IMR-90 (cell line): ENCODE measurements around the gene NACC2. TPM values are rescaled to one million over a fixed set of nuclear protein-coding genes. Genes with fewer than 3 reads are reported as not detected.

Source experiments
- ATAC-seq: fragments of 200-7000 bp; cut with Tn5 transposase; 2 replicates; pipeline ENCODE4 v1.9.1; 2020; ENCODE audit warnings: low read depth, mild to moderate bottlenecking, moderate library complexity
- BruUV-seq: library from RNA; stranded (reverse); fragments of 400-500 nt; replicated peaks from 2 replicates; lab custom pipeline; 2021; lab: Mats Ljungman, UMichigan
- CTCF ChIA-PET: fragments of 300-600 bp; formaldehyde crosslinking; extraction: SDS; loops from one replicate; lab custom pipeline; 2021; ENCODE audit warnings: antibody characterized with exemption; lab: Yijun Ruan, JAX
- POLR2A ChIA-PET: fragments of 300-600 bp; sonication (Branson Sonifier 250); formaldehyde crosslinking; loops from one replicate; lab custom pipeline; 2022; ENCODE audit warnings: antibody characterized with exemption; ENCODE audit not compliant: unreplicated experiment; lab: Charles Lee
- DNase-seq: peaks from one replicate; pipeline ENCODE4 v3.0.0; 2013
- H2AFZ ChIP-seq: replicated peaks from 2 replicates; pipeline ENCODE3; 2013; ENCODE audit warnings: low read length, mild to moderate bottlenecking; ENCODE audit not compliant: poor library complexity
- H2AK5ac ChIP-seq: 2 replicates; pipeline ENCODE4 v1.6.1; 2013; ENCODE audit warnings: low read depth, low read length, inconsistent platforms
- H2AK9ac ChIP-seq: replicated peaks from 2 replicates; pipeline ENCODE3; 2013; ENCODE audit warnings: mild to moderate bottlenecking, low read depth, low read length, moderate library complexity; ENCODE audit not compliant: poor library complexity
- H2BK120ac ChIP-seq: 2 replicates; pipeline ENCODE4 v1.6.1; 2013; ENCODE audit warnings: low read depth, low read length, inconsistent platforms
- H2BK15ac ChIP-seq: 3 replicates; pipeline ENCODE4 v1.6.1; 2013; ENCODE audit warnings: low read depth, low read length, inconsistent platforms
- H2BK20ac ChIP-seq: 2 replicates; pipeline ENCODE4 v1.6.1; 2013; ENCODE audit warnings: low read depth, mild to moderate bottlenecking, inconsistent platforms, low read length, moderate library complexity
- H2BK5ac ChIP-seq: 2 replicates; pipeline ENCODE4 v1.6.1; 2013; ENCODE audit warnings: mild to moderate bottlenecking, low read depth, low read length, inconsistent platforms; ENCODE audit not compliant: poor library complexity, severe bottlenecking
- H3K14ac ChIP-seq: replicated peaks from 2 replicates; pipeline ENCODE4 v1.6.1; 2013; ENCODE audit warnings: low read depth, low read length, inconsistent platforms
- H3K18ac ChIP-seq: 2 replicates; pipeline ENCODE4 v1.6.1; 2013; ENCODE audit warnings: low read depth, low read length, control low read depth
- H3K23ac ChIP-seq: 2 replicates; pipeline ENCODE4 v1.6.1; 2013; ENCODE audit warnings: low read depth, low read length, inconsistent platforms
- H3K27ac ChIP-seq: 2 replicates; pipeline ENCODE4 v1.5.1; 2013; ENCODE audit warnings: mild to moderate bottlenecking, control low read depth, low read length; ENCODE audit not compliant: insufficient read depth
- H3K27me3 ChIP-seq: 2 replicates; pipeline ENCODE4 v1.6.1; 2013; ENCODE audit warnings: low read length; ENCODE audit not compliant: control insufficient read depth, insufficient read depth
- H3K36me3 ChIP-seq: 2 replicates; pipeline ENCODE4 v1.6.1; 2013; ENCODE audit warnings: low read length, mixed read lengths; ENCODE audit not compliant: control insufficient read depth, insufficient read depth
- H3K4ac ChIP-seq: 2 replicates; pipeline ENCODE4 v1.6.1; 2013; ENCODE audit warnings: low read depth, low read length, inconsistent platforms
- H3K4me1 ChIP-seq: 2 replicates; pipeline ENCODE4 v1.6.1; 2013; ENCODE audit warnings: low read length, mixed read lengths; ENCODE audit not compliant: control insufficient read depth, insufficient read depth
- H3K4me2 ChIP-seq: 2 replicates; pipeline ENCODE4 v1.6.1; 2013; ENCODE audit warnings: low read depth, mild to moderate bottlenecking, control low read depth, low read length, moderate library complexity
- H3K4me3 ChIP-seq: 2 replicates; pipeline ENCODE4 v1.5.1; 2013; ENCODE audit warnings: low read depth, mild to moderate bottlenecking, control low read depth, low read length, moderate library complexity; ENCODE audit not compliant: insufficient read depth
- H3K56ac ChIP-seq: 2 replicates; pipeline ENCODE4 v1.6.1; 2013; ENCODE audit warnings: low read length, inconsistent platforms; ENCODE audit not compliant: insufficient read depth; ENCODE audit errors: extremely low read depth
- H3K79me1 ChIP-seq, 2 experiments: 2 replicates each; pipeline ENCODE4 v1.6.1; 2013; ENCODE audit warnings: low read length in 2 of 2, inconsistent platforms in 1 of 2, low read depth in 1 of 2
- H3K9ac ChIP-seq: 2 replicates; pipeline ENCODE4 v1.6.1; 2013; ENCODE audit warnings: low read depth, low read length, control low read depth
- H3K9me1 ChIP-seq: 2 replicates; pipeline ENCODE4 v1.6.1; 2013; ENCODE audit warnings: low read length, inconsistent platforms; ENCODE audit not compliant: insufficient read depth
- H3K9me3 ChIP-seq: 2 replicates; pipeline ENCODE4 v1.6.1; 2013; ENCODE audit warnings: low read length; ENCODE audit not compliant: control insufficient read depth, insufficient read depth
- H4K20me1 ChIP-seq: 2 replicates; pipeline ENCODE4 v1.6.1; 2013; ENCODE audit warnings: low read length, inconsistent platforms; ENCODE audit not compliant: insufficient read depth
- H4K5ac ChIP-seq: 2 replicates; pipeline ENCODE4 v1.6.1; 2013; ENCODE audit warnings: mild to moderate bottlenecking, low read depth, low read length, control low read depth
- H4K8ac ChIP-seq, 2 experiments: 2 replicates each; pipeline ENCODE4 v1.6.1; 2013; ENCODE audit warnings: low read depth in 2 of 2, low read length in 2 of 2, control low read depth in 1 of 2, inconsistent platforms in 1 of 2
- H4K91ac ChIP-seq: 2 replicates; pipeline ENCODE4 v1.6.1; 2013; ENCODE audit warnings: low read depth, low read length, inconsistent platforms; ENCODE audit not compliant: insufficient read depth
- BHLHE40 ChIP-seq: fragments of 150-350 bp; IDR thresholded peaks from 2 replicates; pipeline ENCODE4 v1.6.1; 2016; ENCODE audit warnings: mild to moderate bottlenecking, low read depth, low read length
- CEBPB ChIP-seq: IDR thresholded peaks from 2 replicates; pipeline ENCODE4 v1.6.1; 2012; ENCODE audit warnings: low read depth, low read length, improper control_type of control experiment
- CTCF ChIP-seq: conservative IDR thresholded peaks from 2 replicates; pipeline ENCODE4 v1.5.1; 2012; ENCODE audit warnings: mild to moderate bottlenecking, low read depth, low read length, improper control_type of control experiment
- MAFK ChIP-seq: IDR thresholded peaks from 2 replicates; pipeline ENCODE4 v1.6.1; 2012; ENCODE audit warnings: low read depth, low read length, improper control_type of control experiment
- MAZ ChIP-seq: IDR thresholded peaks from 2 replicates; pipeline ENCODE4 v1.6.1; 2012; ENCODE audit warnings: low read depth, mild to moderate bottlenecking, low read length, improper control_type of control experiment, moderate library complexity, borderline replicate concordance
- NFE2L2 ChIP-seq: fragments of 150-350 bp; IDR thresholded peaks from 2 replicates; pipeline ENCODE4 v1.6.1; 2016; ENCODE audit warnings: low read depth, mild to moderate bottlenecking, low read length
- POLR2A ChIP-seq: IDR thresholded peaks from 2 replicates; pipeline ENCODE4 v1.6.1; 2012; ENCODE audit warnings: mild to moderate bottlenecking, low read depth, low read length
- RAD21 ChIP-seq: IDR thresholded peaks from 2 replicates; pipeline ENCODE4 v1.6.1; 2012; ENCODE audit warnings: low read length, improper control_type of control experiment
- RCOR1 ChIP-seq: IDR thresholded peaks from 2 replicates; pipeline ENCODE4 v1.6.1; 2012; ENCODE audit warnings: mild to moderate bottlenecking, low read length, improper control_type of control experiment; ENCODE audit not compliant: insufficient replicate concordance
- RFX5 ChIP-seq: IDR thresholded peaks from 2 replicates; pipeline ENCODE4 v1.8.0; 2012; ENCODE audit warnings: low read depth, mild to moderate bottlenecking, low read length, moderate library complexity
- SMC3 ChIP-seq: fragments of 150-350 bp; IDR thresholded peaks from 2 replicates; pipeline ENCODE4 v1.6.1; 2016; ENCODE audit warnings: low read depth, mild to moderate bottlenecking, antibody characterized with exemption, low read length, moderate library complexity
- WGBS, 2 experiments: methylation state at CpG; one replicate each; pipeline versions ENCODE4 v1.1.5 to v1.1.7; 2013; ENCODE audit warnings: missing lambda C conversion rate in 2 of 2; ENCODE audit not compliant: insufficient read length in 1 of 2; ENCODE audit errors: extremely low coverage in 2 of 2; 5-methylcytosine and 5-hydroxymethylcytosine counted together
- dilution Hi-C: fragments of 300-500 bp; cut with HindIII; formaldehyde crosslinking; loops from one replicate; pipeline ENCODE4 v1.14.3; 2018; ENCODE audit warnings: low sequenced_read_pairs; ENCODE audit not compliant: unreplicated experiment
- in situ Hi-C: fragments of 300-500 bp; cut with MboI; formaldehyde crosslinking; loops from 3 replicates; pipeline ENCODE4 v1.14.3; 2019; ENCODE audit warnings: low sequenced_read_pairs, inconsistent platforms, mixed read lengths
- intact Hi-C: fragments of 100-400 bp; cut with micrococcal nuclease; formaldehyde crosslinking; loops from 2 replicates; pipeline ENCODE4 v1.10.0; 2022
- polyA plus RNA-seq, 3 experiments: library from polyadenylated mRNA; depleted of rRNA; stranded (reverse); fragments of >200 nt; gene quantifications; 2 replicates each; pipeline ENCODE4 v1.2.3, GENCODE V29; 2012; ENCODE audit warnings: low replicate concordance in 1 of 3
- total RNA-seq: library from RNA; depleted of rRNA; stranded (reverse); fragments of >200 nt; gene quantifications from 2 replicates; pipeline ENCODE4 v1.2.3, GENCODE V29; 2012

Gene NACC2
- total and polyA plus RNA-seq, 2 of the 4 experiments (the other 2 are of a cell fraction) = 7.9 to 19.0 TPM

GRCh38 chr9:135995816-135996215 lies 99.3 kb downstream of the NACC2 start:
- Histone ChIP-seq H2BK120ac (no peak overlapping the region), H3K18ac (no peak overlapping the region), H3K14ac (no peak overlapping the region), H2BK15ac (no peak overlapping the region), H3K36me3 (no peaks in the 10 kb centered on the region), H2BK20ac (no peak overlapping the region), H4K20me1 (no peaks in the 10 kb centered on the region), H3K23ac (no peak overlapping the region), H4K8ac (no peak overlapping the region), H2AK5ac (no peak overlapping the region), H4K91ac (no peak overlapping the region), H2AK9ac (peak overlapping the region; percentile 5), H3K27ac (no peak overlapping the region), H3K4me1 (peaks cover 21% of the 10 kb centered on the region), H4K5ac (no peak overlapping the region), H3K4me2 (no peak overlapping the region), H3K4me3 (no peak overlapping the region), H3K9me3 (no peaks in the 10 kb centered on the region), H3K79me1 (0 out of 4 replicates have a peak, but pooled peaks cover 0 to 3% of the 10 kb centered on the region in 2 experiments), H3K9me1 (no peaks in the 10 kb centered on the region), H3K27me3 (no peaks in the 10 kb centered on the region), H3K4ac (no peak overlapping the region), H3K9ac (no peak overlapping the region), H2AFZ (peak overlapping the region; percentile 7), H2BK5ac (no peak overlapping the region), H3K56ac (no peak overlapping the region)
- no peak for TF ChIP-seq RAD21
- no peak for TF ChIP-seq MAFK
- TF ChIP-seq MAZ = no peak
- no peak for TF ChIP-seq SMC3
- TF ChIP-seq NFE2L2 = no peak
- no peak for TF ChIP-seq RCOR1
- no peak for TF ChIP-seq CEBPB
- no peak for TF ChIP-seq BHLHE40
- TF ChIP-seq POLR2A = no peak
- TF ChIP-seq RFX5 = no peak
- TF ChIP-seq CTCF = no peak
- DNase-seq = no peak
- dilution Hi-C loops (no loop called here), intact Hi-C loops (no loop called here), in situ Hi-C loops (no loop called here)
- ATAC-seq = no peak
- CTCF ChIA-PET = no interaction called here
- WGBS, 2 experiments = 99% methylated on average over 21 of the region's 21 CpGs; no CpG with 5 or more reads in 1 of the 2 experiments
- POLR2A ChIA-PET = no interaction called here
- BruUV-seq = no TSS peak
